Measurements from ENCODE around the gene TMEM132E.

DNA sequence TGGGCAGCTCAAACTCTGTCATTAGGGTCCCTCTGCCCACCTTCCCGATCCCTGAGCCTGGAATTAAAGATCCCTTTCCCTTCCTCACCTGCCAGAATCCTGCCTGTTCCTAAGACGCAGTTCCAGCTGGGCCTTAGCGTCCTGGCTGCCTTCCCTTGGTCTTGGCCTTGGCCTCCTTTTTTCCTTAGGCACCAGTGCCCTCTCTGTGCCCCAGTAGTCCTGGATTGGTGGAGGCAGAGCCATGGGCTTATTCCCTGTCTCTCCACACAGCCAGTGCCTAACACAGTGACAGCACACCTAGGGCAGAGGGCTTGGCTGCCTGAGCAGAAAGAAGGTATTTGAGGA lies 3.5 kb downstream of the TMEM132E start:
- TF ChIP-seq FOXA1 (IDR thresholded peaks at IDR 0.05) (no peak), SP1 (IDR thresholded peaks at IDR 0.05) (no peak), TARDBP (IDR thresholded peaks at IDR 0.05) (no peak), FOXM1 (IDR thresholded peaks at IDR 0.05; ENCODE audit: borderline replicate concordance) (no peak), FOXK2 (IDR thresholded peaks at IDR 0.05) (no peak), ELF4 (IDR thresholded peaks at IDR 0.05) (no peak), BHLHE40 (IDR thresholded peaks at IDR 0.05; ENCODE audit: borderline replicate concordance) (no peak), ZNF384 (IDR thresholded peaks at IDR 0.05) (no peak), NFRKB (IDR thresholded peaks at IDR 0.05) (no peak)
- TF ChIP-seq, protein P1, sequence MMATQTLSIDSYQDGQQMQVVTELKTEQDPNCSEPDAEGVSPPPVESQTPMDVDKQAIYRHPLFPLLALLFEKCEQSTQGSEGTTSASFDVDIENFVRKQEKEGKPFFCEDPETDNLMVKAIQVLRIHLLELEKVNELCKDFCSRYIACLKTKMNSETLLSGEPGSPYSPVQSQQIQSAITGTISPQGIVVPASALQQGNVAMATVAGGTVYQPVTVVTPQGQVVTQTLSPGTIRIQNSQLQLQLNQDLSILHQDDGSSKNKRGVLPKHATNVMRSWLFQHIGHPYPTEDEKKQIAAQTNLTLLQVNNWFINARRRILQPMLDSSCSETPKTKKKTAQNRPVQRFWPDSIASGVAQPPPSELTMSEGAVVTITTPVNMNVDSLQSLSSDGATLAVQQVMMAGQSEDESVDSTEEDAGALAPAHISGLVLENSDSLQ (IDR thresholded peaks at IDR 0.05): no peak
